VCaP (cell line): ENCODE measurements around the gene BRD9.

Experiments used
- H3K27ac ChIP-seq: fragments of 450-650 bp; 2 replicates; pipeline ENCODE4 v1.5.1; 2017
- TF ChIP-seq, protein P1 (sequence below): fragments of 450-650 bp; conservative IDR thresholded peaks from 2 replicates; pipeline ENCODE4 v1.5.1; 2017; ENCODE audit warnings: mild to moderate bottlenecking, moderate library complexity

BRD9 gene

DNA sequence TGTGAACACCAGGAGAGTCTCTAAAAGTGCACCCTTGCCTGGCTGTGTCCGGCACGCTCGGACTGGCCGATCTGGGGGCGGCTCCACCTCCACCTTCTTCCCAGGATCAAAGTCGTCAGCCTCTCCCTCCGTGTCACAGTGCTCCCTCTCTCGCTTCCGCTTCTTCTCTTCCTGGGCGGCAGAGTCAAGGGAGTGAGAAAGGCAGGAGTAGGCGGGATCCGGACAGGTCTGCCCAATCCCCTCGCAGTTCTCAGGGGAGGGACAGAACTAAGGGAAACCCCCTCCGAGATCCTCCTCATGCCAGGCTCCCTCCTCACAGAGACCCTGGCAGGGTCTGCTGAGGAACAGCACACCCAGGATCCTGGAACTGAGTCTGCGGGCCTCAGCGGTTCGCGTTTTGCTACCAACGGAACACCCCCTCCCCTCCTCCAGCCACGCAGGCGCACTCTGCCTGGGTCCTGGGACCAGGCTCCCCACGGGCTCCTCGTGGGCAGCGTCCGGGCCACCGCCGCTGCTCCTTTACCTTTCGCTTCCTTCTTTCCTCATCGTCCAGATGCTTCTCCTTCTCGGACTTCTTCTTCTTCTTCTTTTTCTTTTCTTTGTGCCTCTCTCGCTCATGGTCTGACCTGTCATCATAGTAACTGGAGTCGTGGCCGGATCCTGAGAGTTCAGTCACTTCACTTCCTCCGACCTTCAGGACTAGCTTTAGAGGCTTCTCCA is 1.3 kb downstream of the BRD9 start:
- H3K27ac ChIP-seq, result peak overlapping the region; percentile 95
- TF ChIP-seq, protein P1, sequence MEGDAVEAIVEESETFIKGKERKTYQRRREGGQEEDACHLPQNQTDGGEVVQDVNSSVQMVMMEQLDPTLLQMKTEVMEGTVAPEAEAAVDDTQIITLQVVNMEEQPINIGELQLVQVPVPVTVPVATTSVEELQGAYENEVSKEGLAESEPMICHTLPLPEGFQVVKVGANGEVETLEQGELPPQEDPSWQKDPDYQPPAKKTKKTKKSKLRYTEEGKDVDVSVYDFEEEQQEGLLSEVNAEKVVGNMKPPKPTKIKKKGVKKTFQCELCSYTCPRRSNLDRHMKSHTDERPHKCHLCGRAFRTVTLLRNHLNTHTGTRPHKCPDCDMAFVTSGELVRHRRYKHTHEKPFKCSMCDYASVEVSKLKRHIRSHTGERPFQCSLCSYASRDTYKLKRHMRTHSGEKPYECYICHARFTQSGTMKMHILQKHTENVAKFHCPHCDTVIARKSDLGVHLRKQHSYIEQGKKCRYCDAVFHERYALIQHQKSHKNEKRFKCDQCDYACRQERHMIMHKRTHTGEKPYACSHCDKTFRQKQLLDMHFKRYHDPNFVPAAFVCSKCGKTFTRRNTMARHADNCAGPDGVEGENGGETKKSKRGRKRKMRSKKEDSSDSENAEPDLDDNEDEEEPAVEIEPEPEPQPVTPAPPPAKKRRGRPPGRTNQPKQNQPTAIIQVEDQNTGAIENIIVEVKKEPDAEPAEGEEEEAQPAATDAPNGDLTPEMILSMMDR, result no peak

DNA sequence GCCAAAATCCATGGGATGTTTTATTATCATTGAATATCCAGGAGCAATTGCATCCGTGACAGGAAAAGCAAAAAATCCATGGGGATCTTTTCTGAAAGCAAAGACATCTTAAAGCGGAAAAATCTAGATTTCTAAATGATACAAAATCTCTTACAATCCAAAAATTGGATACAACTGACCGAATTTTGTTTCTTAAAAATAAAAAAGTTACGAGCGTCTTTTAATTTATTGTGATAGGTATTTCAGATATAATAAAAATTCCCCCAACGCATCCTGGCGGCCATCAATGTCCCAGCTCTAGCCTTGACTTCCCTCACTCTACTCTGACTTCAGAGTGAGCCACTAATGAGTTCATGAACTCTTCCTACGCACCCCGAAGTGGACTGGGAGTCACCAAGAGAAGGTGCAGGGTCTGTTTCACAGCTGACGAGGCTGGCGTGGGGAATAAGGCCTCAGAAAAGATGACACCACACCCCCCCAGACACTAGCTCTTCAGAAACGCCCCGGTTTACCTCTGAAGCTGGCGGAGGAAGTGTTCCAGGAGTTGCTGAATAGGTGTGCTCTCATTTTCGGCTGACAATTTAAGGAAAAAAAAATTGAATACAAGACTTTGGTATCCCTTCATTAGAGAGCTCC is 3.4 kb downstream of the BRD9 start:
- TF ChIP-seq, protein P1, result no peak
- H3K27ac ChIP-seq, result no peak overlapping the region

DNA sequence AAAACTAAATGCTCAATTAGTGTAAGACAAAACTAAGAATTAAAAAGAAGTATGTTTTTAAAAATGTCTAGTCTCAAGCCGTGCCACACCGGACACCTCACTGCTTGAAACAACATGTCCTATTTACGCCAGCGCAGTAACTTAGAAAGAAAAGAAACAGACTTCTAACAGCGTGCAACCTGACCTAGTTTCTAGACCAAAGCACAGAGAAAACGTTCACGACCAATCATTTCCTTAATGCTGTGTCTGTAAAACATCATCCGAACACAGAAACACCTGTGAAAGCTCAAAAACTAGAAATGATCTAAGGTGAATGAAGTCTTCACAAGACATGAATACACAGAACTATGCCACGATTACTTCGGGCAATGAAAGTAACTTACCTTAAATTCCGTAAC is 4.0 kb downstream of the BRD9 start:
- TF ChIP-seq, protein P1, result no peak
- no peak overlapping the region for H3K27ac ChIP-seq

DNA sequence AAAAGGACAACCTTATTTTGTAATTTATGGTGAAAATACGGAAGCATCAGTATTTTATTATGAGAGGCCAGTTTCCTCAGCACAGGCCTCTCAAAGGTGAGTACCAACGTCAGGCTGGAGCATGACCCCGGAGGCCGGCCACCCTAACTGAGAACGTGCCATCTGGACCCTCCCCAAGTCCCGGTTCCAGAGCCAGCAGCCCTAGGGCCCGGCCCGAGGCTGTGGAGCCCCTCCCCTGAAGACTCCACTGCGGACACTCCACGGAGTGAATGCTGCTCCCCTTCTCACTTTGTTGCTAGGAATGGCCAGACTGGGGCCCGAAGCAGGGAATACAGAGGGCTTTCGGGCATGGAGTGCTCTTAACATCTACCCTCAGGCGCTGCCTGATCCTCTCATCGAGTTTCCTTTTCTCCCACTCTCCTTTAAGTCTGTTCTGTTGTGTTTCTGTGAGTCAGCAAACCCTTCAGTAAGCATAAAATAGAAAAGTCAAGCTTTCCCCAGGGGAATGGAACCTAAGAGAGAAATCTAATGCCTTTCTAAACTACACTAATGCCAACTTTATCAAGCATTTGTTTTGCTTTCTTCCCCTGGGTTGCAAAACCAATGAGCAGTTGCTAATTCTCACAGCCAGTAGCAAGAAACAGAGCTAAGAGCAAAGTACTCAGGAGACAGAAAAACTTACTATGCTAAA is 4.5 kb downstream of the BRD9 start:
- TF ChIP-seq, protein P1, result no peak
- no peak overlapping the region for H3K27ac ChIP-seq

DNA sequence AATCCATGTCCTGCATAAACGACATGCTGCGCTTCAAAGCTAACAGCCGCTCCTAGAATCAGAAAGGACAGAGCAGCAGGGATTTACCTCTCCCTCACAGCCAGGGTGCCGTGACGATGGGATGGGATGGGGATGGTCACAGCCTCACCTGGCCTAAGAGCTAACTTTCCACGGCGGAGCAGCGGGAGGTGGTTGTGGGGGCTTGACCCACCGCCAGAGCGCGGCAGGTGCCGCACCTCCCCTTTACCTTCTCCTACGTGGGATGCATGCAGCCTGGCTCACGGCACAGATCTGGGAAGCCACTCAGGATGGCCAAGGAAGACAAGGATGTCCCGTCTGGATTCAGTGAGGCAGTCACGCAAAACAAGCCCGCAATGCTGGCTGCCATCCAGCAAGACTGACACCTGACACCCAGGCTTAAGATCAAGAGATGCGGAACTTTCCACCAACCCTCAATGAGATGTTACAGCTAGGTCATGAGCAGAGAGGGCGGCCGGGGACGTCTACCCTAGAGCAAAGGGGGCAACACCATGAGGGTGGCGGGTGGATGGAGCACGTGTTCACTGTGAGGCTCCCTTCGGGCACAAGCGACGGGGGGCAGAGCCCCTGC is 5.8 kb downstream of the BRD9 start:
- TF ChIP-seq, protein P1, result no peak
- no peak overlapping the region for H3K27ac ChIP-seq

DNA sequence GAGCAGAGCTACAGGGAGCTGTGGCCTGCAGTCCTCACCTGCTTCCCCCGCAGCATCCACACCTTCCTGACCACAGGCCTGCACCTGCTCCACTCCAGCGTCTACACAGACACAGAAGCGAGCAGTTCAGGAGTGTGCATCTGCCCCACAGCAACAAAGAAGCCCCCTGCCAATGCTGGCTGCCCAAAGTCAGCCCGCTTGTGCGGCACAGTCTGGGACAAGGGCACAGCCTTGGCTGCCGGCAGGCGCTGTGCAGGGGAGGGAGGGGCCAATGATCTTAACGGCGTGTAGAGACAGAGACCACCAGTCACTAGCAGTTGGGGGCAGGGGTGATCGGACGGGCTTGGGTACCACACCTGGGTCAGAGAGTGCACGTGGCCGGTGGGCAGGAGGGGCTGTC is 6.6 kb downstream of the BRD9 start:
- no peak overlapping the region for H3K27ac ChIP-seq
- TF ChIP-seq, protein P1, result no peak

DNA sequence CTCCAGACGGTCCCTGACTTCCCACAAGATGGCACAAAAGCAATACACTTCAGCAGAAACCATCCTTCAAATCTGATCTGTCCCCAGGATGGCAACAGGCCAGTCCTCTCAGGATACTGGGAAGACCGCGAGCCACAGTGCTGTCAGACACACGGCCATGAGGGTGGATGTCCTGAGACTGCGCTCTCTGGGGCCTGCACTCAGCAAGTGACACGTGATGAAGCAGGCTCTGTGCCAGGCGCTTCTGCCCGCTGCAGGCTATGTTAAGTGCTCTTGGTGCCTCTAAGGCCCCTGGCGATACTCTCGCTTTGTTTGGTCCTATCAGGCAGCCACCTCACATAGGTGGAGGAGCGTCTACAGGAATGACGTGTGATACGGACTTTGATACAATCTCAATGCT is 7.1 kb downstream of the BRD9 start:
- TF ChIP-seq, protein P1, result no peak

More for the DNA sequence above, 7.1 kb downstream of the BRD9 start:
- H3K27ac ChIP-seq, result no peak overlapping the region
